Activated CD4-positive, alpha-beta T cell treated with anti-CD3 and anti-CD28 coated beads for 48 hours (primary cell): ENCODE data around the gene FBXL13.
A peak's percentile ranks its signal among the peaks of the same experiment; 100 is the strongest.
"Not testable (repeated sequence)": the region's sequence is repeated elsewhere in the genome, so short reads cannot be mapped to it uniquely, and the experiment has no call there.

Source experiments
- DNase-seq: peaks from one replicate; pipeline ENCODE4 v3.0.0-alpha.2; 2020

Gene FBXL13

DNA sequence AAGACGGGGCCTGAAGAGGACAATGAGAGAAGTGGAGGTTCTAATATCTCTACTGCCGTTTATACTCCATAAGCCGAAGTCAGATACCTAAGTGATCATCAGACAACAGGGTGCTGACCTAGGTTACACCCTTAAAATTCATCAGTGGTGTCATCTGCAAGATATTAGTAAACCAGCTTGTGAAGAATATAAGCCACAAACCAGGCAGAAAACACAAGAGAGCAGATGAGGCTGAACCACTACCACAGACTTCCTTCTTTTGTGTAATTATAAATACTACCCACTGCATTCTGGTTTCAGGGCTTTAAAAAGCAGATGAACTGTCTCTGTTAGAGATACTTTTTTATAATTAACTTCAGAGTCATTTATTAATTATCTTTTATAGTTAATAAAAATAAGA lies 230.7 kb downstream of the FBXL13 start:
- no peak for DNase-seq

- DNase-seq: no peak
Observed at GRCh38 chr7:102842284-102842683, 232.3 kb downstream of the FBXL13 start.

DNA sequence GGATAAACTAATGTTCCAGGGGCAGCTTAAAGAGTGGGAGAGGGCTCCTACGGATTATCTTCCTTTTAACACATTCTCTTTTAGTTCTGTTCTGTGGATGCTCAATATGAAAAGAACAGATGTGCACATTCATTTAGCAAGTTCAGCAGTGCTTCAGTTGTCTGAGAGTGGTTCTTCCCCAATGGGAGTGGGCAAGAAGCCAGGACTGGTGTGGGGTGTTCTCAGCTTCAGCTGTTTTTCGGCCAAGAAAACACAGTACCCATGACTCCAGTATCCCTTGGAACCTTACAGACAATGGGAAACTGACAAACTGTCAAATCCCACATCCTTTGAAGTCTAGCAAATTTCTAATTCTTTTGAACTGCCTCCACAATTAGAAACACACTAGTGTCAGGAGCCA lies 233.3 kb downstream of the FBXL13 start:
- DNase-seq: no peak

GRCh38 chr7:102840404-102840803 lies 234.2 kb downstream of the FBXL13 start:
- DNase-seq: no peak

GRCh38 chr7:102838572-102839101 lies 236.0 kb downstream of the FBXL13 start:
- DNase-seq: not testable (repeated sequence)

DNA sequence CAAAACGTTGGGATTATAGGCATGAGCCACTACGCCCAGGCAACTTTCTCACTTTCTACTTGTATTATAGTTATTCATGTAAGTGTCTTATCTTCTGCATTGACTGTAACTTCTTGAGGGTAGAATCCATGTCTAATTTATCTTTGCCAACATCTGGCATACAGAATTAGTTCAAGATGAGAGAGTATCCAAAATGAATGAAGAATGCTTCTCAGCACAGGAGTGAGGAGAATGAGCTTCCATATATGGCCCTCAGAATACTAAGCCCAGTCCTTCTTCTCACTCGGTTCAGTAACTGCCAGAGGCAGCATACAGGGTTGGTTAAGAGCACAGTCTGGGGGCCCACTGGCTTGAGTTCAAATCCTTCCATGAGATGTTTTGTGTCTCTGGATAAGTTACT lies 236.8 kb downstream of the FBXL13 start:
- no peak for DNase-seq

DNA sequence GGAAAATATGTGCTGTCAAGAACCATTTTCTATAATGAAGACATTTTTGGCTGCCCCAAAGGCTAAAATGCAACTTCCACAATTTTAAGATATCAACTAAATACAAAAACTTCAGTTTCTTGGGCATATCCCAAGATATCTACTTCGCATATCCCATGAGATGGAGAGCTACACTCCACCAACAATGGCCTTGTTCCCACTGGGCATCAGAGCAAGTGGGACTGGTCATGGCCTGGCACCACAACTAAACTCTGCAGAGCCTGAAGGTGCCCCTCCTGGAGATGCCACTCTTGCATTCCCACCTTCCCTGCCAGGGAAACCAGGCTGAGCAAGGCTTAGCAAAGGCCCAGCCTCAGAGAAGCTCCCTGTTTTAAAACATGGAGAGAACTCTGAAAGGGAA lies 237.6 kb downstream of the FBXL13 start:
- no peak for DNase-seq

GRCh38 chr7:102836191-102836919 lies 238.2 kb downstream of the FBXL13 start:
- DNase-seq: no peak

DNA sequence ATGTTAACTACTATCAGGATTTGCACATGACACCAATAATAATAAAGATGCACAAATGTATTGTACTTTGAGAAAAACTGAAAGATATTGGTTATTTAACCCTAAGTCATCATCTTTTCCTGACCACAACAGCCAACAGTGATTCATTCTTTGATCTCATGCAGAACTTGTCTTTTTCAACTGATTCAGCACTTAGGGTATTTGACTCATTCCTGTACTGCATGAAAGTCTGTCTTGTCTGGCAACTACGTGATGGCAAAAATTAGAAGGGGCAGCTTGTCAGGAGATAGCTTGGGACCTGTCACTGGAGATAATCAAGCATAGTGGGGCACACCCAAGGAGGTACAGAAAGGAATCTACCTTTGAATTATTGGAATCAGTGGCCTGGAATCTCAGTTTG lies 239.6 kb downstream of the FBXL13 start:
- peak; percentile 29 for DNase-seq

GRCh38 chr7:102834466-102834865 lies 240.1 kb downstream of the FBXL13 start:
- DNase-seq: no peak

DNA sequence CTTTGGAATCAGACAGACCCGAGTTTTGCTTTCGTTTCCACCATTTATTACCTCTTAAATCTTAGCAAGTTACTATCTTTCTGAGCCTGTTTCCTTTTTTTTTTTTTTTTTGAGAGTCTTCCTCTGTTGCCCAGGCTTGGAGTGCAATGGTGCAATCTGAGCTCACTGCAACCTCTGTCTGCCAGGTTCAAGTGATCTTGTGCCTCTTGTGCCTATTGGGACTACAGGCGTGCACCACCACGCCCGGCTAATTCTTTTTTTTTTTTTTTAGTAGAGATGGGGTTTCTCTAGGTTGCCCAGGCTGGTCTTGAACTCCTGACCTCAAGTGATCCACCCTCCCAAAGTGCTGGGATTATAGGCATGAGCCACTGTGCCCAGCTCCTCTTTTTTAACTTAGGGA lies 241.3 kb downstream of the FBXL13 start:
- no peak for DNase-seq

GRCh38 chr7:102832674-102833073 lies 241.9 kb downstream of the FBXL13 start:
- DNase-seq: no peak

GRCh38 chr7:102830197-102830596 lies 244.4 kb downstream of the FBXL13 start:
- DNase-seq: no peak

DNA sequence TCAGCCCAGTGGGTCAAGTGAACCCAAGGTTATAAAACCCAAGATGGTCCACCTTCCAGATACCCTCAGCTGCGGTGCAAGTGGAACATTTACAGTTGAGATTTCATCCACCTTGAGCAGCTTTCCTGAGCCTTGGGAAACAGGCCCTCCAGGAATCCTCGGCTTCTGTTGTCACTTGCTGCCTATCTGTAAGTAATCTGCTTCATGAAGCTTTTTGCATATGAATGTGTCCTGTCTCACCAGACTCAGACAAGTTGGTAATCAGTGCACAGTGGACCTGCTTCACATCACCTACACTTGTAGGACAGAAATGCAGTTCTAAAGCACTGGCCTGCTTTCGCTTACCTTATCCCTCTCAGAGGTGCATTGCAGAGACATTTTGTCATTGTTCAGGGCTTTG lies 245.5 kb downstream of the FBXL13 start:
- DNase-seq: no peak

GRCh38 chr7:102828286-102828685 lies 246.3 kb downstream of the FBXL13 start:
- no peak for DNase-seq

DNA sequence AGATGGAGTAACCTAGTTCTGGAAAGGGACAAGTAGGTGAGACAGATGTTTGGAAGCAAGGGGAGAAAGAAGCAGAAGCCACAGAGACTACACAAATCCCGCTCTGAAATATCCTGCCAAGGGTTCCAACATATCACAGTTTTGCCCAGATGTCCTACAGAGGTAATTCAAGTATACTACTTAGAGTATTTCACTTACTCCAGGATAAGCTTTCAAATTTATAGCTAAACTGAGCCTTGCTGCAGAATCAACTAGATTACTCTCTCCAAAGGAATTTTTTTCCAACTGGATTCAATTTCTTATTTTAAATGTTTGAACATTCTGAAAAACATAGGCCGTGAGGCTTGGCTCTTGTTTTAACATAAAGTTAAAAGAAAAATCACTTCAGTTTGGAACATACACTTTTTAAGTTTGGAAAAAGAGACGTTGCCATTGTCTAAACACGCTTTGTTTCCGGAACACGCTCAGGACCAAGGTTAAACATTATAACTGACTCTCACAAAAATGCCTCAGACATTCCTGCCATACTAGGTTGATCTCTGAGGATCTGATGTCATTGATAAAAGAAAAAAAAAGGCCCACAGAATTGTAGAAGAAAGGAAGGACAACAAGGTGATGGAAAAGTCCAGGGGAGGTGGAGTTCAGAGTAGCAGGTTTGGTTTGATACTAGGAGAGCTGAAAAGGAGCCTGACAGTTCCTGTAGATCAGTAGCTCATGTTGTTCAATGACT lies 251.0 kb downstream of the FBXL13 start:
- DNase-seq: no peak

- DNase-seq: no peak
Observed at GRCh38 chr7:102821994-102822747, 252.4 kb downstream of the FBXL13 start.

DNA sequence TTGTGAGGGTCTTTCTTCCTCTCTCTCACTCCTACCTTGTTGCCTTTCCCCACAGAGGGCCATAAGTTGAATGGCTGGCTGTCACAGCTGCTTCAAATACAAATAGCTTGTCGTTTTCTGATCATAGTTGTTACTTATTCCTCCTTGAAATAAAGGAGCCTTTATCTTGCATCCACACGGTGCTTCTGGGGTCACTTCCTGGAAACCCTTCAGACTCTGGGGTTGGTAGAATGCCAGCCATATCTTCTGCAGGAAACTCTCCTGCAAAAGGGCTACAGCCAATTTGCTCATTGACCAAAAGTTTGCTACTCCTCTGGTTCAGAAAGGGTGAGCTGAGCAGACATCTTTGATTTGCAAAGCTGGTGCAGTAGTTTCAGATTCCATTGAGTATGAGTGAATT lies 255.4 kb downstream of the FBXL13 start:
- no peak for DNase-seq

GRCh38 chr7:102817616-102818573 lies 256.7 kb downstream of the FBXL13 start:
- no peak for DNase-seq

- DNase-seq: no peak
Observed at GRCh38 chr7:102814025-102814471, 260.5 kb downstream of the FBXL13 start.

- no peak for DNase-seq
Observed at GRCh38 chr7:102813191-102814024, 261.2 kb downstream of the FBXL13 start.
